ENCODE results near the gene NKD1.

Gene NKD1

GRCh38 chr16:50618238-50618918 is 70.2 kb downstream of the NKD1 start:
- no peak overlapping the region for H3K4me3 ChIP-seq (ENCODE audit: low read depth, low read length)
- in situ Hi-C loops (cut with HindIII; ENCODE audit: low sequenced_read_pairs): no loop called here
- DNase-seq (ENCODE audit: low read depth, low spot score): no peak
- TF ChIP-seq CTCF (IDR thresholded peaks at IDR 0.05; ENCODE audit: low read depth, low read length): no peak

GRCh38 chr16:50619702-50620491 is 71.7 kb downstream of the NKD1 start:
- DNase-seq (ENCODE audit: low read depth, low spot score): no peak
- in situ Hi-C loops (cut with HindIII; ENCODE audit: low sequenced_read_pairs): no loop called here
- no peak for TF ChIP-seq CTCF (IDR thresholded peaks at IDR 0.05; ENCODE audit: low read depth, low read length)
- no peak overlapping the region for H3K4me3 ChIP-seq (ENCODE audit: low read depth, low read length)

- DNase-seq (ENCODE audit: low read depth, low spot score): no peak
- in situ Hi-C loops (cut with HindIII; ENCODE audit: low sequenced_read_pairs): no loop called here
- no peak overlapping the region for H3K4me3 ChIP-seq (ENCODE audit: low read depth, low read length)
- no peak for TF ChIP-seq CTCF (IDR thresholded peaks at IDR 0.05; ENCODE audit: low read depth, low read length)
These were observed 72.7 kb downstream of the NKD1 start for GRCh38 chr16:50620646-50621451.

GRCh38 chr16:50621452-50621792 is 73.2 kb downstream of the NKD1 start:
- in situ Hi-C loops (cut with HindIII; ENCODE audit: low sequenced_read_pairs): no loop called here
- no peak for TF ChIP-seq CTCF (IDR thresholded peaks at IDR 0.05; ENCODE audit: low read depth, low read length)

GRCh38 chr16:50622029-50622428 is 73.8 kb downstream of the NKD1 start:
- no peak for TF ChIP-seq CTCF (IDR thresholded peaks at IDR 0.05; ENCODE audit: low read depth, low read length)
- in situ Hi-C loops (cut with HindIII; ENCODE audit: low sequenced_read_pairs): no loop called here
- no peak overlapping the region for H3K4me3 ChIP-seq (ENCODE audit: low read depth, low read length)
- no peak for DNase-seq (ENCODE audit: low read depth, low spot score)

More at GRCh38 chr16:50621452-50621792, 73.2 kb downstream of the NKD1 start:
- H3K4me3 ChIP-seq (ENCODE audit: low read depth, low read length): no peak overlapping the region
- DNase-seq (ENCODE audit: low read depth, low spot score): no peak

GRCh38 chr16:50622643-50623369 is 74.6 kb downstream of the NKD1 start:
- in situ Hi-C loops (cut with HindIII; ENCODE audit: low sequenced_read_pairs): no loop called here
- no peak overlapping the region for H3K4me3 ChIP-seq (ENCODE audit: low read depth, low read length)
- TF ChIP-seq CTCF (IDR thresholded peaks at IDR 0.05; ENCODE audit: low read depth, low read length): no peak
- no peak for DNase-seq (ENCODE audit: low read depth, low spot score)

Measured in astrocyte of the spinal cord (primary cell).